ENCODE results near the gene KRTAP5-1.

The KRTAP5-1 gene

DNA sequence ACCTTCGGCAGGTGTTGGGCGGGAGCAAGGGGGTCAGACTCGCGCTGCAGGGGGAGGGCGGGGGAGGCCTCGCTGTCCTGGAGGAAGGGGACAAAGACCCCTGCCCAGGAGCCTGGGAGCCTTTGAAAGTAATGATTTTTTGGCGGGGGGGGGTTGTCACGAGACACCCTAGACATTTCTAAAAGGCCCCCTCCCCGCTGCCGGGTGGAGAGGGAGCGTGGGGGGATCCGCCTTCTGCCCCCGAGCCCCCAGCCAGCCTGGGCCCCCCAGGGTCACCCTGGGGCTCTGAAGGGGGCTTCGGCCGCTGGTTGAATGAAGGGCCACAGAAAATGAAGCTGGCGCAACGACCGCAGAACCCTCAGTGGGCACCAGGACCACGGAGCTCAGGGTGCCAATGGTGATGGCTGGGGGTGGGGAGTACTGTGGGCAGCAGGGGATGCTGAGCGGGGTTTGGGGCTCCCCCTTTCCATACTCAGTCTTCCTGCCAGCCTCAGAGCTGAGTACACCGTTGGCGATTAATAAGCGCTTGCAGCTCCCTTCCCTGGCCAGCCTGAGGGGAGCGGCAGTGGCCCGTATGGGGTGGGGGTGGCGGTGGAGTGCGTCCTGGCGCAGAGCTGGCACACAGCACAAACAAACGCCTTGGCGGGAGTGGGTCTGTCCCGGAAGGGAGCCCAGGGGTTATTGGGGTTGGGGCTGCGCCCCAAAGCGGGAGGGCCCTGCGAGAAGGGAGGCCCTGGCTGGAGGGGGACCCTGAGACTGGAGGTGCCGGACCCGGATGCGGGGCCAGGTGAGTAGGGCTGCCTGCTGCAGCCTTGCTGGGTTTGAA lies 11.8 kb downstream of the KRTAP5-1 start:
- H4K20me1 ChIP-seq (ENCODE audit: insufficient read depth), result no peaks in the 10 kb centered on the region
- H3K4me1 ChIP-seq (ENCODE audit: low read depth, poor library complexity, severe bottlenecking), result no peaks in the 10 kb centered on the region
- H2AFZ ChIP-seq (ENCODE audit: low read depth), result no peak overlapping the region
- H3K4me3 ChIP-seq (IDR thresholded peaks at IDR 0.05; ENCODE audit: insufficient read depth, low read depth, low read length), result no peak overlapping the region
- peaks cover 58% of the 10 kb centered on the region for H3K27me3 ChIP-seq (ENCODE audit: insufficient read depth, low read depth)
- TF ChIP-seq, protein P1, sequence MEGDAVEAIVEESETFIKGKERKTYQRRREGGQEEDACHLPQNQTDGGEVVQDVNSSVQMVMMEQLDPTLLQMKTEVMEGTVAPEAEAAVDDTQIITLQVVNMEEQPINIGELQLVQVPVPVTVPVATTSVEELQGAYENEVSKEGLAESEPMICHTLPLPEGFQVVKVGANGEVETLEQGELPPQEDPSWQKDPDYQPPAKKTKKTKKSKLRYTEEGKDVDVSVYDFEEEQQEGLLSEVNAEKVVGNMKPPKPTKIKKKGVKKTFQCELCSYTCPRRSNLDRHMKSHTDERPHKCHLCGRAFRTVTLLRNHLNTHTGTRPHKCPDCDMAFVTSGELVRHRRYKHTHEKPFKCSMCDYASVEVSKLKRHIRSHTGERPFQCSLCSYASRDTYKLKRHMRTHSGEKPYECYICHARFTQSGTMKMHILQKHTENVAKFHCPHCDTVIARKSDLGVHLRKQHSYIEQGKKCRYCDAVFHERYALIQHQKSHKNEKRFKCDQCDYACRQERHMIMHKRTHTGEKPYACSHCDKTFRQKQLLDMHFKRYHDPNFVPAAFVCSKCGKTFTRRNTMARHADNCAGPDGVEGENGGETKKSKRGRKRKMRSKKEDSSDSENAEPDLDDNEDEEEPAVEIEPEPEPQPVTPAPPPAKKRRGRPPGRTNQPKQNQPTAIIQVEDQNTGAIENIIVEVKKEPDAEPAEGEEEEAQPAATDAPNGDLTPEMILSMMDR (conservative IDR thresholded peaks at IDR 0.05; ENCODE audit: low read depth, low read length), result no peak
- peak overlapping the region; percentile 74; the same call in 1 of the 2 replicates for H3K4me2 ChIP-seq
- no peaks in the 10 kb centered on the region for H3K36me3 ChIP-seq (ENCODE audit: insufficient read depth)
- H3K27ac ChIP-seq, result no peak overlapping the region
- no peak overlapping the region for H3K9ac ChIP-seq
- no peaks in the 10 kb centered on the region for H3K79me2 ChIP-seq (ENCODE audit: insufficient read depth, low read depth)

DNA sequence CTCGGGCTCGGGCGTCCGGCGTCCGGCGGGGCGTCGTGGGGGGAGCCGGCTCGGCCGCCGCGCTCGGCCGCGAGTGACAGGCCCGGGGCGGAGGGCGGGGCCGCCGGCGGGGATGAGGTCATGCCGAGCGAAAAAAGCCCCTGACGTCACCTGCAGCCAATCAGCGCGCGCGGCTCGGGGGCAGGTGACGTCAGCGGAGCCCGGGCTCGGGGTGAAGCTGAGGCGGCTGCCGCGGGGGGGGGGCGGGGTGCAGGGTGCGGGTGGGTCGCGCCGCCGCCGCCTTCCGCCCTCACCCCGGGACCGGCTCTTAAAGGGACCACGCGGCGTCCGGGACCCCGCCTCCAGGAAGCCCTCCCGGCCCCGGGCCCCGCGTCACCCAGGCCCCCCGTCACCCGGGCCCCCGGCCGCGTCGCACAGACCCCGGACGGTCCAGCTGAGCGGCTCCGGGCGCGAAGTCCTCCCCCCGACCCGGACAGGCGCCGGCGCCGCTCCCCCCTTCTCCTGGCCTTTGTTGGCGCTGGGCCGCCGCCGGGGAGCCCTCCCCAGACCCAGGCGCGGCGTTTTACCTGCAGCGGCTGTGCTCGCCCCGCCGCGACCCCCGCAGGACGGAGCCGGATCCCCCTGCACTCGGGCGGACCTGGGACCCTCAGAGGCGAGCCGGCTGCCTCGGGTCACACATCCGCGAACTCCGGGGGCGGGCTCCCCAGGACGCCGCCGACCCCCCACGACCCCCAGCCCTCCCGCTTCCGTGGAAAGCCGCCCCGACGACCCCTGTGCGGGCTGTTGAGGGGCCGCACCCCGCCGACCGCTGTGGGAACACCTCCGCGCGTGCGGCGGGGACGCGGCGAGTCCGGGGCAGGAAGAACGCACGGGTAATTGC lies 12.6 kb downstream of the KRTAP5-1 start, which contains the start of gene DUSP8:
Gene DUSP8 (minus strand): TSS at position 75 of the 880 bp plus-strand sequence. CDS start 6,445 bp downstream, outside the sequence.
- TF ChIP-seq, protein P1 (conservative IDR thresholded peaks at IDR 0.05; ENCODE audit: low read depth, low read length), result no peak
- Histone ChIP-seq H3K27me3 (ENCODE audit: insufficient read depth, low read depth) (peaks cover 50% of the 10 kb centered on the region), H3K4me1 (ENCODE audit: low read depth, poor library complexity, severe bottlenecking) (no peaks in the 10 kb centered on the region), H2AFZ (ENCODE audit: low read depth) (peak within 1 kb of the TSS; percentile 54; the same call in 1 of the 2 replicates), H3K9ac (peak within 1 kb of the TSS; percentile 47; the same call in 1 of the 2 replicates), H3K4me2 (no peak within 1 kb of the TSS), H3K4me3 (IDR thresholded peaks at IDR 0.05; ENCODE audit: insufficient read depth, low read depth, low read length) (no peak within 1 kb of the TSS), H3K79me2 (ENCODE audit: insufficient read depth, low read depth) (no peaks in the 10 kb centered on the region), H3K27ac (no peak within 1 kb of the TSS), H4K20me1 (ENCODE audit: insufficient read depth) (no peaks in the 10 kb centered on the region), H3K36me3 (ENCODE audit: insufficient read depth) (no peaks in the 10 kb centered on the region)

DNA sequence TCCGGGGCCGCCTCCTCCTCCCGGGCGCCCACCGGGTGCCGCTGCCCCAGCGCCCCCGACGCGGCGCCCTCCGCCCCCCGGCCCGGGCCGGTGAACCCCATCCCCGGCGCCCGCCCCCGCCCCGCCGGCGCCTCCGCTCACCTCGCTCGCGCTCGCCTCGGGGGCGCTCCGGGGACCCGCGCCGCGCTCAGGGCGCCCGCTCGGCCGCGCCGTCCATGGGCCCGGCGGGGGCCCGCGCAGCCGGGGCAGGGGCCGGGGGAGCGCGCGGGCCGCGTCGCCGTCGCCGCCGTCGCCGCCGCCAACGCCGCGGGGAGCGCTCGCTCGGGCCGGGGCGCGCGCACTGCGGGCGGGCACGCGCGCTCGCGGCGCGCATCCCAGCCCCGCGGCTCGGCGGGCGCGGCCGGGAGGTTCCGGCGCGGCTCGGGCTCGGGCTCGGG lies 13.3 kb downstream of the KRTAP5-1 start:
- no peak overlapping the region for H2AFZ ChIP-seq (ENCODE audit: low read depth)
- H3K4me3 ChIP-seq (IDR thresholded peaks at IDR 0.05; ENCODE audit: insufficient read depth, low read depth, low read length), result no peak overlapping the region
- TF ChIP-seq, protein P1 (conservative IDR thresholded peaks at IDR 0.05; ENCODE audit: low read depth, low read length), result no peak
- no peaks in the 10 kb centered on the region for H4K20me1 ChIP-seq (ENCODE audit: insufficient read depth)
- H3K36me3 ChIP-seq (ENCODE audit: insufficient read depth), result no peaks in the 10 kb centered on the region
- no peak overlapping the region for H3K9ac ChIP-seq
- H3K27me3 ChIP-seq (ENCODE audit: insufficient read depth, low read depth), result peaks cover 44% of the 10 kb centered on the region
- no peaks in the 10 kb centered on the region for H3K4me1 ChIP-seq (ENCODE audit: low read depth, poor library complexity, severe bottlenecking)
- H3K27ac ChIP-seq, result no peak overlapping the region
- H3K4me2 ChIP-seq, result no peak overlapping the region
- H3K79me2 ChIP-seq (ENCODE audit: insufficient read depth, low read depth), result no peaks in the 10 kb centered on the region

DNA sequence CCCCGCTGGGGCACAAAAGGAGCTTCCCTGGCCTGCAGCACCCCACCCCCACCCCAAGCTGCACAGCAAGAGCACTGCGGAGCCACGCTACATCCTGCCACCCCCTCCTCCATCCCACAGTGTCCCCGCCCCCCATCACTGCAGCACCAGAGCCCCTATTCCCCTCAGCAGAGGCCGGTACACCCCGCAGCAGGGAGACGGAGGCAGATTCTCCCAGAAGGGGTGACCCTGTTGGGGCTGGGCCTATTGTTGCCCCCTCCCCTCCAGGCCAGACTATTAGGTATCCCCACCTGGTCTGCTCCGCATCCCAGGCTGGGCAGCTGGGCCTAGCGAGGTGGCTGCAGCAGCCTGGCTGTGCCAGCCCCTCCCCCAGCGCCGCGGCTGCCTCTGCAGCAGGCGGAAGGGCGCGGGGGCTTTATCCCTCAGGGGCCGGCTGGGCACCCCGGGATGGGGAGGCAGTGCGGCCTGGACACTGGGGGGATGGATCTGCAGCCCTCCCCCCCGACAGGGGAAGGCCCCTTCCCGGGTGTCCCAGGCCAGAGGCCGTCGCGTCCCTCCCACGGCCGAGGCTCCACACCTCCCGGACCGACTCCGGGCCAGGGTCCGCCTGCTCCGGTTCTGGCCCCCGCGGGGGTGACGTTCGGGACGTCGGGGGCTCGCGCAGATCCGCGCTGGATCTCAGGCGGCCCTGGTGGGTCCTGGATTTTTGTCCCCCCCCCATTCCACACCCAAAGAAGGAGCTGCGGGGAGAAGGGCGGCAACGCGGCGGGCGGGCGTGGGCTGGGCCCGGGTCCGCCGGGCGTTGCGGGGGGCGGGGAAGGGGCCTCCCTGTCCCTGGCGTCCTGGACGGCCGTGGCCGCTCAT lies 14.0 kb downstream of the KRTAP5-1 start:
- H3K4me3 ChIP-seq (IDR thresholded peaks at IDR 0.05; ENCODE audit: insufficient read depth, low read depth, low read length), result no peak overlapping the region
- no peak overlapping the region for H3K9ac ChIP-seq
- TF ChIP-seq, protein P1 (conservative IDR thresholded peaks at IDR 0.05; ENCODE audit: low read depth, low read length), result no peak
- H4K20me1 ChIP-seq (ENCODE audit: insufficient read depth), result no peaks in the 10 kb centered on the region
- H3K79me2 ChIP-seq (ENCODE audit: insufficient read depth, low read depth), result no peaks in the 10 kb centered on the region
- no peaks in the 10 kb centered on the region for H3K4me1 ChIP-seq (ENCODE audit: low read depth, poor library complexity, severe bottlenecking)
- H3K27ac ChIP-seq, result no peak overlapping the region
- no peak overlapping the region for H3K4me2 ChIP-seq
- H3K36me3 ChIP-seq (ENCODE audit: insufficient read depth), result no peaks in the 10 kb centered on the region
- H3K27me3 ChIP-seq (ENCODE audit: insufficient read depth, low read depth), result peaks cover 37% of the 10 kb centered on the region
- H2AFZ ChIP-seq (ENCODE audit: low read depth), result no peak overlapping the region
